HL-60 (cell line): Measurements from ENCODE around the gene TTC21A. TPM values are rescaled to one million over a fixed set of nuclear protein-coding genes. Genes with fewer than 3 reads are reported as not detected.

Experiments used
- DNase-seq, 2 experiments: peaks; one replicate each; pipeline ENCODE4 v3.0.0-alpha.2; 2010 to 2020; ENCODE audit warnings: low read depth in 1 of 2, low spot score in 1 of 2
- H3K27ac ChIP-seq: fragments of 250-450 bp; sonication (Bioruptor Pico); replicated peaks from 2 replicates; pipeline ENCODE4 v1.5.1; 2020; ENCODE audit warnings: mild to moderate bottlenecking, moderate library complexity
- H3K27me3 ChIP-seq: fragments of 250-450 bp; sonication (Bioruptor Pico); 2 replicates; pipeline ENCODE4 v1.5.1; 2021; ENCODE audit warnings: mild to moderate bottlenecking, moderate library complexity; ENCODE audit not compliant: insufficient read depth, poor library complexity, severe bottlenecking
- H3K4me3 ChIP-seq: replicated peaks from 2 replicates; pipeline ENCODE4 v1.5.1; 2011; ENCODE audit warnings: mild to moderate bottlenecking, control low read depth, low read length; ENCODE audit not compliant: insufficient read depth
- GABPA ChIP-seq: IDR thresholded peaks from 2 replicates; pipeline ENCODE4 v1.6.1; 2012; ENCODE audit warnings: low read depth
- POLR2AphosphoS5 ChIP-seq: IDR thresholded peaks from 2 replicates; pipeline ENCODE4 v1.6.1; 2012; ENCODE audit warnings: low read depth
- SPI1 ChIP-seq: IDR thresholded peaks from 2 replicates; pipeline ENCODE4 v1.6.1; 2012; ENCODE audit warnings: low read depth, mild to moderate bottlenecking, borderline replicate concordance
- microRNA-seq: library from miRNA; unstranded; fragments of <30 nt; microRNA quantifications from one replicate; pipeline ENCODE4, GENCODE V29; 2018
- TF ChIP-seq, protein P1 (sequence below): IDR thresholded peaks from 2 replicates; pipeline ENCODE4 v1.6.1; 2012; ENCODE audit warnings: low read depth; ENCODE audit not compliant: insufficient replicate concordance
- TF ChIP-seq, protein P2 (sequence below): IDR thresholded peaks from one replicate; pipeline ENCODE4 v1.5.1; 2011; ENCODE audit warnings: low read length, control low read depth, inconsistent platforms; ENCODE audit not compliant: insufficient read depth

The TTC21A gene

DNA sequence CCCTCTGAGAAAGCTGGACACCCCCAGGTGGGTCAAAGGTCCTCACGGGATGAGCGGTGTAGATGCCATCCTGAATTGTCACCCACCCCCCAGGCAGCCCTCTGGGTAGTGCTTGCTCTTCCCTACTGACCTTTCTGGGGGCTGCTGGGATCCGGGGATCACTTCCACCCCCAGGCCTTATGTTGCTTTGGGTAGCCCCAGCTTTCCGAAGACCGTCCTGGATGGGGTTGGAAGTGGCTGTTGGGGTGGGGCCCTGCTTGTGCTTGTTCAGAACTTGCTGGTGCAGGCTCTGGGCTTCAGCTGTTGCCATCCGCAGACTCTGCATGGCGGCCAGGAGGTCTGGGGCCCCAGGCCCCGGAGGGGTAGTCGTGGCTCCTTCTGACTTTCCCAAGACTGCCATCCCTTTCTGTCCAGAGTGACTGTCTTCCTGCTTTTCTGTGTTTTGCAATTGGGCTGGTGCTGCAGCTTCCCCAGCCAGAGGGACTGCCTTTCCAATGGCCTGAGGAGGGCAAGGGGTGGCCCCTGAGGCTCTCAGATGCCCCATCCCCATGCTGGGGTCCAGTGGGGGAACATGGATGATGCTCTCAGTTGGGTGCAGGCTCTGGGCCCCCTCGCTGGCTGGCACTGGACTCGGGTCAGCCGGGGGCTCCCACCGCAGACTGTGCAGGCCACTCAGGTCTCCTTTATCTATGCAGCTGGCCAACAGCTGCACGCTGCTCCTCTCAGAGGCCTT lies 78.6 kb downstream of the TTC21A start:
- H3K4me3 ChIP-seq: no peak overlapping the region
- DNase-seq: no peak
- no peak for TF ChIP-seq SPI1
- TF ChIP-seq POLR2AphosphoS5: no peak
- TF ChIP-seq GABPA: no peak
- no peaks in the 10 kb centered on the region for H3K27me3 ChIP-seq
- H3K27ac ChIP-seq: no peak overlapping the region

DNA sequence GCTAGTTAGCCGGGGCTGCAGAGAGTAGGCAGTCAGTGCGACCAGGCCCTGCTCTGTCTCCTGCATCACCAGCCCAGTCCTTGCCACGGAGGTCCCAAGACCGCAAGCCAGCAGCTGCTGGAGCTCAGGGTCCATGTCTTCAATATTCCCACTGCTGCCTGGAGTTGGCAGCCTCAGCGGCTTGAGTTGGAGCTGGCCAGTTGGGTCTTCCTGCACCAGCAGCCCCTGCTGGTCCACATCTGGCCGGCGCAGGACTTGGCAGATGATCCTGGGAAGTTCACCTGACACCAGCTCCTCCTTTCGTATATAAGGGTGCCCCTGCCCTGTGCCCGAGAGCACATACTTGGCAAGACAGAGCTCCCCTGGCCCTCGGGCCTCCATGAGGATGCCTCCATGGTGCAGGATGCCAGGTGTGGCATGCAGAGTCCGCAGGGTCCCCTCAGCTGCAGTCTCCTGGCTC lies 79.2 kb downstream of the TTC21A start:
- TF ChIP-seq, protein P1, sequence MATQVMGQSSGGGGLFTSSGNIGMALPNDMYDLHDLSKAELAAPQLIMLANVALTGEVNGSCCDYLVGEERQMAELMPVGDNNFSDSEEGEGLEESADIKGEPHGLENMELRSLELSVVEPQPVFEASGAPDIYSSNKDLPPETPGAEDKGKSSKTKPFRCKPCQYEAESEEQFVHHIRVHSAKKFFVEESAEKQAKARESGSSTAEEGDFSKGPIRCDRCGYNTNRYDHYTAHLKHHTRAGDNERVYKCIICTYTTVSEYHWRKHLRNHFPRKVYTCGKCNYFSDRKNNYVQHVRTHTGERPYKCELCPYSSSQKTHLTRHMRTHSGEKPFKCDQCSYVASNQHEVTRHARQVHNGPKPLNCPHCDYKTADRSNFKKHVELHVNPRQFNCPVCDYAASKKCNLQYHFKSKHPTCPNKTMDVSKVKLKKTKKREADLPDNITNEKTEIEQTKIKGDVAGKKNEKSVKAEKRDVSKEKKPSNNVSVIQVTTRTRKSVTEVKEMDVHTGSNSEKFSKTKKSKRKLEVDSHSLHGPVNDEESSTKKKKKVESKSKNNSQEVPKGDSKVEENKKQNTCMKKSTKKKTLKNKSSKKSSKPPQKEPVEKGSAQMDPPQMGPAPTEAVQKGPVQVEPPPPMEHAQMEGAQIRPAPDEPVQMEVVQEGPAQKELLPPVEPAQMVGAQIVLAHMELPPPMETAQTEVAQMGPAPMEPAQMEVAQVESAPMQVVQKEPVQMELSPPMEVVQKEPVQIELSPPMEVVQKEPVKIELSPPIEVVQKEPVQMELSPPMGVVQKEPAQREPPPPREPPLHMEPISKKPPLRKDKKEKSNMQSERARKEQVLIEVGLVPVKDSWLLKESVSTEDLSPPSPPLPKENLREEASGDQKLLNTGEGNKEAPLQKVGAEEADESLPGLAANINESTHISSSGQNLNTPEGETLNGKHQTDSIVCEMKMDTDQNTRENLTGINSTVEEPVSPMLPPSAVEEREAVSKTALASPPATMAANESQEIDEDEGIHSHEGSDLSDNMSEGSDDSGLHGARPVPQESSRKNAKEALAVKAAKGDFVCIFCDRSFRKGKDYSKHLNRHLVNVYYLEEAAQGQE: no peak
- TF ChIP-seq GABPA (no peak), SPI1 (no peak), POLR2AphosphoS5 (no peak)
- TF ChIP-seq, protein P2, sequence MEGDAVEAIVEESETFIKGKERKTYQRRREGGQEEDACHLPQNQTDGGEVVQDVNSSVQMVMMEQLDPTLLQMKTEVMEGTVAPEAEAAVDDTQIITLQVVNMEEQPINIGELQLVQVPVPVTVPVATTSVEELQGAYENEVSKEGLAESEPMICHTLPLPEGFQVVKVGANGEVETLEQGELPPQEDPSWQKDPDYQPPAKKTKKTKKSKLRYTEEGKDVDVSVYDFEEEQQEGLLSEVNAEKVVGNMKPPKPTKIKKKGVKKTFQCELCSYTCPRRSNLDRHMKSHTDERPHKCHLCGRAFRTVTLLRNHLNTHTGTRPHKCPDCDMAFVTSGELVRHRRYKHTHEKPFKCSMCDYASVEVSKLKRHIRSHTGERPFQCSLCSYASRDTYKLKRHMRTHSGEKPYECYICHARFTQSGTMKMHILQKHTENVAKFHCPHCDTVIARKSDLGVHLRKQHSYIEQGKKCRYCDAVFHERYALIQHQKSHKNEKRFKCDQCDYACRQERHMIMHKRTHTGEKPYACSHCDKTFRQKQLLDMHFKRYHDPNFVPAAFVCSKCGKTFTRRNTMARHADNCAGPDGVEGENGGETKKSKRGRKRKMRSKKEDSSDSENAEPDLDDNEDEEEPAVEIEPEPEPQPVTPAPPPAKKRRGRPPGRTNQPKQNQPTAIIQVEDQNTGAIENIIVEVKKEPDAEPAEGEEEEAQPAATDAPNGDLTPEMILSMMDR: no peak
- DNase-seq: no peak
- Histone ChIP-seq H3K4me3 (no peak overlapping the region), H3K27me3 (no peaks in the 10 kb centered on the region), H3K27ac (no peak overlapping the region)

DNA sequence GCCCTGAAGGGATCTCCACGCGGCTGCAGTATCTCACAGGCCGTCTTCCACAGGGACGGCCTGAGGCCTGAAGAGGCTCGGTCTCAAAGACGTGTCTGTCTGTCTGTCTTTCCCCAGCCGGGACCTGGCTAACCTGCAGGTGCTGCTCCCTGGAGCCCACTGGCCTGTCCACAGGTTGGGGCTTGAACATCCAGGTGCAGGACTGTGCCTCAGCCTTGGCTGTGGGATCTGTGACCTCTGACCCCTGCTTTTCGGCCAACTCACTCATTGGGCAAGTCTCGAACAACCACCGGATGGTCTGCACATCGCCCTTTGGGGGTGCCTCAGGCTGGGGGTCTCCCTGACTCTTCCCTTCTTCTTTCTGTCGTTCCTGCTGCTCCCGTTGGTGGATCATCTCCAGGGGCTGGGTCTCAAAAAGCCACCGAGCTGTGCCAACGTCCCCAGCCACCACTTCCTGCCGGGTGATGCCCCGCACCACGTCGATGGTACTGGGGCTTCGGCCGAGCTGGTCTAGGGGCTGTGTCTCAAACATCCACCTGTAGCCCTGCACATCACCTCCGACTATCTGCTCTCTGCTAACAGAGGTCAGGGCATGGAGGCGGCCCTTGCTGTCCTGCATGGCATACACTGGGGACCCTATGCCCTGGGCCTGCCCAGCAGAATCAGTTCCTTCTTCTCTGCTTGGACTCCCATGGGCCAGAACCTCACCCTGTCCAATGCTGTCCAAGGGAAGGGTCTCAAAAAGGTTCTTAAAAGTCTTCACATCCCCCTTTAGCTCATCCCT lies 80.1 kb downstream of the TTC21A start:
- H3K4me3 ChIP-seq: no peak overlapping the region
- H3K27ac ChIP-seq: no peak overlapping the region
- TF ChIP-seq GABPA (no peak), SPI1 (no peak), POLR2AphosphoS5 (no peak)
- TF ChIP-seq, protein P2: no peak
- TF ChIP-seq, protein P1: no peak
- no peaks in the 10 kb centered on the region for H3K27me3 ChIP-seq
- DNase-seq: no peak

Small RNA genes within 50 kb of the gene (microRNA-seq; reads per million reads assigned to microRNA genes)
- gene MIR6822: not detected
